HFFc6 (cell line): ENCODE data around the gene VGLL1. TPM values are rescaled to one million over a fixed set of nuclear protein-coding genes. Genes with fewer than 3 reads are reported as not detected.

Source experiments
- DNase-seq: peaks from one replicate; pipeline ENCODE4 v3.0.0-alpha.2; 2018
- H3K27ac Mint-ChIP-seq: 2 replicates; pipeline ENCODE4 v1.8.0; 2020; ENCODE audit warnings: mild to moderate bottlenecking, mixed read lengths
- H3K27me3 Mint-ChIP-seq: 2 replicates; pipeline ENCODE4 v1.8.0; 2021; ENCODE audit warnings: mild to moderate bottlenecking, moderate library complexity, mixed read lengths; ENCODE audit not compliant: insufficient read depth
- H3K36me3 Mint-ChIP-seq: 2 replicates; pipeline ENCODE4 v1.8.0; 2021; ENCODE audit warnings: low read depth, mixed read lengths
- H3K4me1 Mint-ChIP-seq: 2 replicates; pipeline ENCODE4 v1.8.0; 2020; ENCODE audit warnings: low read depth, mixed read lengths
- H3K4me3 Mint-ChIP-seq: 2 replicates; pipeline ENCODE4 v1.8.0; 2020; ENCODE audit warnings: mild to moderate bottlenecking, moderate library complexity, mixed read lengths
- H3K9me3 Mint-ChIP-seq: 2 replicates; pipeline ENCODE4 v1.8.0; 2020; ENCODE audit warnings: mild to moderate bottlenecking, mixed read lengths
- CTCF ChIP-seq: fragments of 200-600 bp; sonication (generic); IDR thresholded peaks from 2 replicates; pipeline ENCODE4 v1.5.0; 2021; ENCODE audit warnings: antibody characterized with exemption, mild to moderate bottlenecking
- total RNA-seq, 6 experiments: library from RNA; stranded (reverse); fragmentation: NEBNext Ultra II Directional; extraction: Animal tissue kit (Norgen Biotek cat#: 25700); gene quantifications; 2 replicates in 1 of 6; 3 replicates in 5 of 6; pipeline ENCODE4 v1.2.3, GENCODE V29; 2021

VGLL1 gene
- total RNA-seq, 6 experiments from 2014 or later: not detected

GRCh38 chrX:136588036-136588435 is 56.0 kb downstream of the VGLL1 start:
- DNase-seq: no peak
- peaks cover 4% of the 10 kb centered on the region for H3K27me3 Mint-ChIP-seq
- no peak overlapping the region for H3K4me3 Mint-ChIP-seq

GRCh38 chrX:136589966-136590365 is 58.0 kb downstream of the VGLL1 start:
- peaks cover 9% of the 10 kb centered on the region for H3K4me1 Mint-ChIP-seq
- H3K27me3 Mint-ChIP-seq: peaks cover 4% of the 10 kb centered on the region
- no peaks in the 10 kb centered on the region for H3K36me3 Mint-ChIP-seq
- H3K4me3 Mint-ChIP-seq: no peak overlapping the region
- H3K27ac Mint-ChIP-seq: no peak overlapping the region
- no peaks in the 10 kb centered on the region for H3K9me3 Mint-ChIP-seq
- TF ChIP-seq CTCF: no peak
- no peak for DNase-seq

More at GRCh38 chrX:136588036-136588435, 56.0 kb downstream of the VGLL1 start:
- H3K36me3 Mint-ChIP-seq: no peaks in the 10 kb centered on the region
- H3K4me1 Mint-ChIP-seq: peaks cover 9% of the 10 kb centered on the region
- H3K27ac Mint-ChIP-seq: no peak overlapping the region
- no peaks in the 10 kb centered on the region for H3K9me3 Mint-ChIP-seq
- TF ChIP-seq CTCF: no peak

- TF ChIP-seq CTCF: no peak
- H3K27me3 Mint-ChIP-seq: peaks cover 1% of the 10 kb centered on the region
Observed at GRCh38 chrX:136597356-136597755, 65.3 kb downstream of the VGLL1 start.

GRCh38 chrX:136597954-136598353 is 65.9 kb downstream of the VGLL1 start:
- Mint-ChIP-seq H3K4me1 (no peaks in the 10 kb centered on the region), H3K4me3 (no peak overlapping the region), H3K27me3 (peaks cover 4% of the 10 kb centered on the region), H3K9me3 (no peaks in the 10 kb centered on the region), H3K36me3 (no peaks in the 10 kb centered on the region), H3K27ac (no peak overlapping the region)
- DNase-seq: no peak
- TF ChIP-seq CTCF: no peak

More at GRCh38 chrX:136597356-136597755, 65.3 kb downstream of the VGLL1 start:
- no peak for DNase-seq
- H3K4me1 Mint-ChIP-seq: no peaks in the 10 kb centered on the region
- H3K9me3 Mint-ChIP-seq: no peaks in the 10 kb centered on the region
- no peaks in the 10 kb centered on the region for H3K36me3 Mint-ChIP-seq
- no peak overlapping the region for H3K4me3 Mint-ChIP-seq
- H3K27ac Mint-ChIP-seq: no peak overlapping the region

GRCh38 chrX:136598631-136599030 is 66.6 kb downstream of the VGLL1 start:
- H3K27ac Mint-ChIP-seq: no peak overlapping the region
- no peaks in the 10 kb centered on the region for H3K4me1 Mint-ChIP-seq
- no peak for TF ChIP-seq CTCF
- no peaks in the 10 kb centered on the region for H3K9me3 Mint-ChIP-seq
- no peak for DNase-seq
- H3K27me3 Mint-ChIP-seq: peaks cover 6% of the 10 kb centered on the region
- no peaks in the 10 kb centered on the region for H3K36me3 Mint-ChIP-seq
- H3K4me3 Mint-ChIP-seq: no peak overlapping the region

- no peak overlapping the region for H3K27ac Mint-ChIP-seq
- TF ChIP-seq CTCF: no peak
- H3K27me3 Mint-ChIP-seq: peaks cover 6% of the 10 kb centered on the region
- no peaks in the 10 kb centered on the region for H3K36me3 Mint-ChIP-seq
- H3K9me3 Mint-ChIP-seq: no peaks in the 10 kb centered on the region
- no peak for DNase-seq
- H3K4me3 Mint-ChIP-seq: no peak overlapping the region
- H3K4me1 Mint-ChIP-seq: no peaks in the 10 kb centered on the region
Observed at GRCh38 chrX:136600059-136600458, 68.0 kb downstream of the VGLL1 start.
